Measurements from ENCODE around the gene TMEM145. TPM values are rescaled to one million over a fixed set of nuclear protein-coding genes. Genes with fewer than 3 reads are reported as not detected.

TMEM145 gene
- polyA plus RNA-seq, 1 donor (not counting 4 experiments of a cell fraction or from before 2014, with no cell fraction given): not detected

GRCh38 chr19:42286349-42287016 is 26.6 kb upstream of the TMEM145 start:
- H3K4me3 ChIP-seq (ENCODE audit: control insufficient read depth in 2 of 3, extremely low read depth in 1 of 3, insufficient read depth in 2 of 3, low read depth in 1 of 3, low read length in 3 of 3): no peak overlapping the region
- H4K20me1 ChIP-seq (ENCODE audit: control insufficient read depth, extremely low read depth, insufficient read depth, low read length): no peaks in the 10 kb centered on the region
- TF ChIP-seq EZH2 (IDR thresholded peaks at IDR 0.05; ENCODE audit: low read length) (no peak), CTCF (optimal IDR thresholded peaks at IDR 0.05 in 1 of 3, IDR thresholded peaks at IDR 0.05 in 1 of 3, conservative IDR thresholded peaks at IDR 0.05 in 1 of 3; ENCODE audit: extremely low read depth in 1 of 3, insufficient read depth in 2 of 3, low read length in 3 of 3) (no peak)
- DNase-seq (ENCODE audit: low read depth, low spot score): no peak
- peak overlapping the region; percentile 28 for H3K4me2 ChIP-seq (ENCODE audit: control insufficient read depth, extremely low read depth, insufficient read depth, low read depth, low read length)
- H3K27ac ChIP-seq (ENCODE audit: control insufficient read depth, insufficient read depth, low read length): no peak overlapping the region
- H2AFZ ChIP-seq (ENCODE audit: control insufficient read depth, low read length): no peak overlapping the region
- H3K9me1 ChIP-seq (ENCODE audit: control insufficient read depth, extremely low read depth, insufficient read depth, low read length): no peaks in the 10 kb centered on the region
- FAIRE-seq: no peak
- no peak overlapping the region for H3K9ac ChIP-seq (ENCODE audit: control insufficient read depth, extremely low read depth, insufficient read depth, low read length)
- H3K4me1 ChIP-seq (ENCODE audit: control insufficient read depth, extremely low read depth, insufficient read depth, low read length): peaks cover 40% of the 10 kb centered on the region
- no peaks in the 10 kb centered on the region for H3K9me3 ChIP-seq (ENCODE audit: control insufficient read depth, low read depth, low read length)
- H3K27me3 ChIP-seq (ENCODE audit: control insufficient read depth, extremely low read depth, insufficient read depth, low read length): no peaks in the 10 kb centered on the region
- dilution Hi-C loops (cut with MboI; ENCODE audit: extremely low pct_ligation_motif_present, low sequenced_read_pairs): no loop called here
- H3K36me3 ChIP-seq (ENCODE audit: control insufficient read depth in 2 of 2, extremely low read depth in 1 of 2, insufficient read depth in 2 of 2, low read length in 2 of 2): peaks cover 25 to 36% of the 10 kb centered on the region in 2 experiments
- peaks cover 21% of the 10 kb centered on the region for H3K79me2 ChIP-seq (ENCODE audit: control insufficient read depth, insufficient read depth, low read length)

- H3K4me3 ChIP-seq (ENCODE audit: control insufficient read depth in 2 of 3, extremely low read depth in 1 of 3, insufficient read depth in 2 of 3, low read depth in 1 of 3, low read length in 3 of 3): no peak overlapping the region
- no peaks in the 10 kb centered on the region for H3K9me3 ChIP-seq (ENCODE audit: control insufficient read depth, low read depth, low read length)
- peaks cover 38% of the 10 kb centered on the region for H3K4me1 ChIP-seq (ENCODE audit: control insufficient read depth, extremely low read depth, insufficient read depth, low read length)
- no peaks in the 10 kb centered on the region for H3K9me1 ChIP-seq (ENCODE audit: control insufficient read depth, extremely low read depth, insufficient read depth, low read length)
- no peak overlapping the region for H3K4me2 ChIP-seq (ENCODE audit: control insufficient read depth, extremely low read depth, insufficient read depth, low read depth, low read length)
- H4K20me1 ChIP-seq (ENCODE audit: control insufficient read depth, extremely low read depth, insufficient read depth, low read length): no peaks in the 10 kb centered on the region
- FAIRE-seq (no peak), DNase-seq (ENCODE audit: low read depth, low spot score) (no peak)
- no peak overlapping the region for H3K9ac ChIP-seq (ENCODE audit: control insufficient read depth, extremely low read depth, insufficient read depth, low read length)
- dilution Hi-C loops (cut with MboI; ENCODE audit: extremely low pct_ligation_motif_present, low sequenced_read_pairs): no loop called here
- H3K27ac ChIP-seq (ENCODE audit: control insufficient read depth, insufficient read depth, low read length): no peak overlapping the region
- peaks cover 30 to 43% of the 10 kb centered on the region in 2 experiments for H3K36me3 ChIP-seq (ENCODE audit: control insufficient read depth in 2 of 2, extremely low read depth in 1 of 2, insufficient read depth in 2 of 2, low read length in 2 of 2)
- H3K79me2 ChIP-seq (ENCODE audit: control insufficient read depth, insufficient read depth, low read length): peaks cover 21% of the 10 kb centered on the region
- TF ChIP-seq EZH2 (IDR thresholded peaks at IDR 0.05; ENCODE audit: low read length): no peak
- no peak for TF ChIP-seq CTCF (optimal IDR thresholded peaks at IDR 0.05 in 1 of 3, IDR thresholded peaks at IDR 0.05 in 1 of 3, conservative IDR thresholded peaks at IDR 0.05 in 1 of 3; ENCODE audit: extremely low read depth in 1 of 3, insufficient read depth in 2 of 3, low read length in 3 of 3)
- no peaks in the 10 kb centered on the region for H3K27me3 ChIP-seq (ENCODE audit: control insufficient read depth, extremely low read depth, insufficient read depth, low read length)
- no peak overlapping the region for H2AFZ ChIP-seq (ENCODE audit: control insufficient read depth, low read length)
These were observed 25.9 kb upstream of the TMEM145 start for GRCh38 chr19:42287017-42287826.

Measured in keratinocyte (primary cell).